Fibroblast of lung (primary cell): Measurements from ENCODE around the gene MLYCD. TPM values are rescaled to one million over a fixed set of nuclear protein-coding genes. Genes with fewer than 3 reads are reported as not detected.

Experiments used
- DNase-seq, 2 donors: peaks; one replicate each; pipeline versions ENCODE4 v3.0.0 to v3.0.0-alpha.2; 2010; ENCODE audit warnings: low read depth in 2 of 2
- H2AFZ ChIP-seq: 2 replicates; pipeline ENCODE4 v1.5.1; 2012; ENCODE audit warnings: low read length, control low read depth, inconsistent platforms
- H3K27ac ChIP-seq: 2 replicates; pipeline ENCODE4 v1.5.1; 2011; ENCODE audit warnings: low read length, control low read depth; ENCODE audit not compliant: insufficient read depth
- H3K27me3 ChIP-seq: 2 replicates; pipeline ENCODE4 v1.5.1; 2011; ENCODE audit warnings: mild to moderate bottlenecking, low read length; ENCODE audit not compliant: control insufficient read depth, insufficient read depth
- H3K36me3 ChIP-seq: 2 replicates; pipeline ENCODE4 v1.5.1; 2011; ENCODE audit warnings: low read length; ENCODE audit not compliant: control insufficient read depth, insufficient read depth
- H3K4me1 ChIP-seq: 2 replicates; pipeline ENCODE4 v1.5.1; 2011; ENCODE audit warnings: low read length; ENCODE audit not compliant: control insufficient read depth, insufficient read depth; ENCODE audit errors: extremely low read depth
- H3K4me2 ChIP-seq: 2 replicates; pipeline ENCODE4 v1.5.1; 2011; ENCODE audit warnings: low read length, control low read depth; ENCODE audit not compliant: insufficient read depth; ENCODE audit errors: extremely low read depth
- H3K4me3 ChIP-seq, 4 experiments: fragments of 200-600 bp in 1 of 4; sonication (generic) in 1 of 4; replicated peaks in 1 of 4; 2 replicates each; pipeline ENCODE4 v1.5.1; 2011 to 2016; ENCODE audit warnings: low read length in 4 of 4, low read depth in 3 of 4, mild to moderate bottlenecking in 3 of 4, control low read depth in 2 of 4, inconsistent platforms in 1 of 4, mixed read lengths in 1 of 4; ENCODE audit not compliant: insufficient read depth in 1 of 4; ENCODE audit errors: control extremely low read depth in 1 of 4
- H3K79me2 ChIP-seq: 2 replicates; pipeline ENCODE4 v1.5.1; 2012; ENCODE audit warnings: mild to moderate bottlenecking, low read length, inconsistent platforms; ENCODE audit not compliant: control insufficient read depth, insufficient read depth
- H3K9ac ChIP-seq: 2 replicates; pipeline ENCODE4 v1.5.1; 2011; ENCODE audit warnings: mild to moderate bottlenecking, low read length, control low read depth; ENCODE audit not compliant: insufficient read depth
- H3K9me3 ChIP-seq: 2 replicates; pipeline ENCODE4 v1.5.1; 2012; ENCODE audit warnings: low read depth, low read length; ENCODE audit not compliant: control insufficient read depth, insufficient read depth
- H4K20me1 ChIP-seq: 2 replicates; pipeline ENCODE4 v1.5.1; 2011; ENCODE audit warnings: low read length; ENCODE audit not compliant: control insufficient read depth, insufficient read depth; ENCODE audit errors: extremely low read depth
- CTCF ChIP-seq, 2 donors: IDR thresholded peaks in 1 of 2; conservative IDR thresholded peaks in 1 of 2; 1 replicate in 1 of 2; 2 replicates in 1 of 2; pipeline ENCODE4 v1.5.1; 2011 to 2012; ENCODE audit warnings: low read length in 2 of 2, control low read depth in 1 of 2, inconsistent platforms in 1 of 2, low read depth in 1 of 2, mild to moderate bottlenecking in 1 of 2
- EZH2 ChIP-seq: IDR thresholded peaks from 2 replicates; pipeline ENCODE4 v1.5.1; 2012; ENCODE audit warnings: low read length, control low read depth, mild to moderate bottlenecking; ENCODE audit errors: missing control alignments
- polyA plus RNA-seq, 2 donors: library from polyadenylated mRNA; depleted of rRNA in 1 of 2; stranded (reverse) in 1 of 2; unstranded in 1 of 2; fragments of >200 nt; gene quantifications; 2 replicates each; pipeline ENCODE4 v1.2.1, GENCODE V29; 2011 to 2012; ENCODE audit warnings: missing spikeins in 1 of 2
- total RNA-seq: library from RNA; depleted of rRNA; stranded (reverse); fragments of >200 nt; gene quantifications from 2 replicates; pipeline ENCODE4 v1.2.1, GENCODE V29; 2014

MLYCD gene
- total and polyA plus RNA-seq, 2 donors (not counting 1 experiment from before 2014, with no cell fraction given) = 1.0 to 3.8 TPM

GRCh38 chr16:83956336-83957289, 57.7 kb downstream of the MLYCD start:
- H2AFZ ChIP-seq = no peak overlapping the region

GRCh38 chr16:83957296-83957855, 58.5 kb downstream of the MLYCD start:
- no peak for DNase-seq

More at GRCh38 chr16:83956336-83957289, 57.7 kb downstream of the MLYCD start:
- Histone ChIP-seq H3K4me2 (peak overlapping the region; percentile 8), H3K27ac (no peak overlapping the region), H3K27me3 (no peaks in the 10 kb centered on the region), H3K9me3 (no peaks in the 10 kb centered on the region), H3K36me3 (peaks cover 10% of the 10 kb centered on the region), H3K79me2 (peaks cover 4% of the 10 kb centered on the region), H3K4me3 (no peak overlapping the region), H3K4me1 (peaks cover 18% of the 10 kb centered on the region), H3K9ac (no peak overlapping the region), H4K20me1 (no peaks in the 10 kb centered on the region)
- TF ChIP-seq CTCF (conservative IDR thresholded peaks at IDR 0.05 in 1 of 2, IDR thresholded peaks at IDR 0.05 in 1 of 2; ENCODE audit: low read depth in 1 of 2, low read length in 2 of 2) = peak; percentile 60 to 85
- no peak for TF ChIP-seq EZH2
- DNase-seq = peak; percentile 57 to 80

More at GRCh38 chr16:83957296-83957855, 58.5 kb downstream of the MLYCD start:
- peaks cover 4% of the 10 kb centered on the region for H3K79me2 ChIP-seq
- H4K20me1 ChIP-seq = no peaks in the 10 kb centered on the region
- H3K27me3 ChIP-seq = no peaks in the 10 kb centered on the region
- H3K9ac ChIP-seq = no peak overlapping the region
- H3K36me3 ChIP-seq = peaks cover 10% of the 10 kb centered on the region
- H3K4me2 ChIP-seq = no peak overlapping the region
- no peak overlapping the region for H3K4me3 ChIP-seq
- TF ChIP-seq EZH2 (no peak), CTCF (conservative IDR thresholded peaks at IDR 0.05 in 1 of 2, IDR thresholded peaks at IDR 0.05 in 1 of 2; ENCODE audit: low read depth in 1 of 2, low read length in 2 of 2) (no peak)
- H2AFZ ChIP-seq = no peak overlapping the region
- H3K4me1 ChIP-seq = peaks cover 18% of the 10 kb centered on the region
- H3K9me3 ChIP-seq = no peaks in the 10 kb centered on the region
- no peak overlapping the region for H3K27ac ChIP-seq
